Heart left ventricle (tissue), 13 donors: ENCODE measurements around the gene LCP1.

ENCODE experiments used
- POLR2A ChIP-seq, 2 donors: fragments of 450-650 bp; IDR thresholded peaks; one replicate each; pipeline ENCODE4 v1.6.1; 2017; ENCODE audit warnings: antibody characterized with exemption in 2 of 2, mild to moderate bottlenecking in 2 of 2, moderate library complexity in 2 of 2
- TF ChIP-seq, protein P1 (sequence below), 12 donors: fragments of 200-600 bp; sonication (generic) in 4 of 12; IDR thresholded peaks; one replicate each; pipeline versions ENCODE4 v1.5.0 to v1.8.0; 2018 to 2022; ENCODE audit warnings: antibody characterized with exemption in 12 of 12, mild to moderate bottlenecking in 5 of 12
- donor health status: ischemic (EF 13 %, LVEDD 7.1; RV severe dilation, severe dysfunction).
- donor health status: DM: no; HTN: yes; CAD: no.
- donor health status: DM: no; HTN: no; CAD: no.
- donor health status: ischemic (EF 25% LVEDD 6.9; RV normal size, moderate dysfunction).
- donor health status: ischemic (EF 25% LVEDD 5.7; RV mildly dilated, moderate dysfunction).
- donor health status: ischemic (EF 35%, LVEDD 5.7; RV mildly dilated, moderate dysfunction).
- donor health status: nonischemic (EF 11% LVEDD 7.7; RV severe dilation, severe dysfunction).
- donor health status: DM: yes; HTN: yes; CAD: no.
- donor health status: PGD.
- donor health status: ischemic (EF 29% LVEDD 5.4; RV normal size, mild dysfunction).
- donor health status: nonischemic (EF 23%, LVEDD 6.1; RV moderate dilation, normal function).

DNA sequence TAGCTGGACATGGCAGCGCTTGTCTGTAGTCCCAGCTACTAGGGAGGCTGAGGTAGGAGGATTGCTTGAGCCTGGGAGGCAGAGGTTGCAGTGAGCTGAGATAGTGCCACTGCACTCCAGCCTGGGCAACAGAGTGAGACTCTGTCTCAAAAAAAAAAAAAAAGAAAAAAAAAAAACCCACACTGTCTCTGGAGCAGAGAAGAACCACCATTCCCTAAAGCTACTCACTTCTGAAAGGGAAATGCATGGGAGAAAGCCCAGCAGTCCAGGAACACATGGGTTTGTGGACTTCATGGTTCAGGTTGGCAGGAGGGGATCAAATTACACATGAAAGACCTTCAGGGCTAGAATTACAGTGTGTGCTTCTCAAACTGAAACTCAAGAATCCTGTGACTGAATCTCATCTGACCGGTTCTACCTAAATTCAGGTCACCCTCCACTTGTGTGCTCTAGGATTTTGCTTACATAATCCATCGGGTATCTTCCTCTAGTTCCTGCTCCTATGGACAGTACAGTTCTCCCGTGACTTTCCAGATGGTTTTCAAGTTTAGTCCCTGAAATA lies 46.9 kb downstream of the LCP1 start:
- TF ChIP-seq, protein P1, sequence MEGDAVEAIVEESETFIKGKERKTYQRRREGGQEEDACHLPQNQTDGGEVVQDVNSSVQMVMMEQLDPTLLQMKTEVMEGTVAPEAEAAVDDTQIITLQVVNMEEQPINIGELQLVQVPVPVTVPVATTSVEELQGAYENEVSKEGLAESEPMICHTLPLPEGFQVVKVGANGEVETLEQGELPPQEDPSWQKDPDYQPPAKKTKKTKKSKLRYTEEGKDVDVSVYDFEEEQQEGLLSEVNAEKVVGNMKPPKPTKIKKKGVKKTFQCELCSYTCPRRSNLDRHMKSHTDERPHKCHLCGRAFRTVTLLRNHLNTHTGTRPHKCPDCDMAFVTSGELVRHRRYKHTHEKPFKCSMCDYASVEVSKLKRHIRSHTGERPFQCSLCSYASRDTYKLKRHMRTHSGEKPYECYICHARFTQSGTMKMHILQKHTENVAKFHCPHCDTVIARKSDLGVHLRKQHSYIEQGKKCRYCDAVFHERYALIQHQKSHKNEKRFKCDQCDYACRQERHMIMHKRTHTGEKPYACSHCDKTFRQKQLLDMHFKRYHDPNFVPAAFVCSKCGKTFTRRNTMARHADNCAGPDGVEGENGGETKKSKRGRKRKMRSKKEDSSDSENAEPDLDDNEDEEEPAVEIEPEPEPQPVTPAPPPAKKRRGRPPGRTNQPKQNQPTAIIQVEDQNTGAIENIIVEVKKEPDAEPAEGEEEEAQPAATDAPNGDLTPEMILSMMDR (IDR thresholded peaks at IDR 0.05) = no peak
- no peak for TF ChIP-seq POLR2A (IDR thresholded peaks at IDR 0.05)
